HG03442 (cell line): ENCODE data around the gene CRIP3.

Source experiments
- ATAC-seq: cut with Tn5 transposase; IDR thresholded peaks from one replicate; pipeline ENCODE4 v1.9.1; 2021; ENCODE audit warnings: mild to moderate bottlenecking, moderate library complexity; ENCODE audit not compliant: unreplicated experiment

Gene CRIP3

DNA sequence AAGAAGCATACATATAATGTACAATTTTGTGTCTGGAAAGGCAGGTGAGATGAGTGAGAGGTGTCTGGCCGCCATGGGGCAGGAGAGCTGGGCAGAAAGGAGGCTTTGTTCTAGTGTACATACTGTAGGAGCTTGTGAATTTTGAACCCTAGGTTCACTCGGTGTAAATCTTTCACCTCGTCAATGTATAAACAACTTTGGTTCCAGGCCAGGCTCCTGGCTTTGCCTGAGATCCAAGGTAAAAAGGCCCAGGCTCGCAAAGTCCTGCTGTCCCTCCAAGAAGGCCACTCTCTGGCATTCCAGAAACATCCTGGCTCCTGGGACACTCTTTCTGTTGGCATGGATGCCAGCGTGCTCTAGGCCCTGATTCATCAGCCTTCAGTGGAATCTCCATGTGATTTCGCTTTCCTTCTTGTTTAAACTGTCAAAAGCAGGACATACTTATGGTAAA is 17.7 kb downstream of the CRIP3 start:
- no peak for ATAC-seq

DNA sequence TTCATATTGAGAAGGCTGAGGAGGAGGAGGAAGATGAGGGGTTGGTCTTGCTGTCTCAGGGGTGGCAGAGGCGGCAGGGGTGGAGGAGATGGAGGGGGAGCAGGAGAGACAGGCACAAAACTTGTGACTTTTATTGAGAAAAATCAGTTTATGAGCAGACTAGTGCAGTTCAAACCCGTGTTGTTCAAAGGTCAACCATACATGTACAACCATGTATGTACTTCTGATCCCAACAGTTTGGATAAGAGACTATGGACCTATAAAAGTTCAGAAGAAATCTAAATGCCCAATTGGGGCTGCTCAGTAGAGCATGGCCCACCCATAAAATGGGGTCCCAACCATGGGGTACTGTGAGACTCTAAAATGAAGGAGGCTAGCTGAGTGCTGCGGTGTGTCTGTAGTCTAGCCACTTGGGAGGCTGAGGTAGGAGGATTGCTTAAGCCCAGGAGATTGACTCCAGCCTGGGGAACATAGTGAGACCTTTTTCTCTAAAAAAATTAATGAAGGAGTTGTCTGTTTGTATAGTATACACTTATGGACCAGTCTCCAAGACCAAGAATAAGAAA is 18.2 kb downstream of the CRIP3 start:
- no peak for ATAC-seq

DNA sequence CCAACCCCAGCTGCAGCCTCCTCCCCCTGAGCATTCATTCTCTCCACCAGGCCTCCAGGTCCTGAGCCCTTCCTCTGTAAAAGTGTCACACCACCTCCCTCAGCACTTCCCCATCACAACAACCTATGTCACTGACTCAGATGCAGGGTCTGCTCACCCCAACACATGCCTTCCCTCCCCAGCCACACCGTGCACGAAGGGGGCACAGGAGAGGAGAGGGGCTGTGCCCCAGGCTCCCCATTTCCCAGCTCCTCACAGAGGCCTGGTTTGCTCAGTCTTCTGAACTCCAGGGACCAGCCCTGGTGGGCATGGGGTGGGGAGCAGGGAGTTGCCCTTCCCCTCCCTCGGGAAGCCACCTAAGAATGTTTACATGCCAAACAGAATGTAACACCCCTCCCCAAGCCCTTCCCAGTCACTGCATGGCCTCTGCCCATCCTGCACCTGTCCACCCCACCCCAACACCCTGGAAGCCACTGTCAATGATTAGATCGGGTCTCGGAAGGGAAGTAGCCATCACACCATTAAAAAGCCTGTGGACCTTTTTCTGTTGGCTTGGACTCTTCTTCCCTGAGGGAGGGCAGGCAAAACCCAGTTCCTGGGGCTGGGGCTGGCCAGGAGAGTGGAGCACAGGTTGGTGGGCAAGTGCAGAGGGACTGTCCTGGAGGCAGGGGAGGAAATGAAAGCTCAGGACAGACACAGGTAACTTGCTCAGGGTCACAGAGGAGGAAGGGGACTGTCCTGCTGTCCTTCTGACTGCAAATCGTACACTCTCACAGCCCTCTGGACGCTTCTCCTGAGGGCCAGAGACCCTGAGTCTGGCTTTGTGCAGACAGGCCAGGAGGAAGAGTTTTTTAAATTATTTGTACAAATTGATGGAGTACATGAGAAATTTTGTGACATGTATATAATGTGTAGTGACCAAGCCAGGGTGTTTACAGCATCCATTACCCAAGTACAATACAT is 20.6 kb downstream of the CRIP3 start:
- ATAC-seq = no peak

DNA sequence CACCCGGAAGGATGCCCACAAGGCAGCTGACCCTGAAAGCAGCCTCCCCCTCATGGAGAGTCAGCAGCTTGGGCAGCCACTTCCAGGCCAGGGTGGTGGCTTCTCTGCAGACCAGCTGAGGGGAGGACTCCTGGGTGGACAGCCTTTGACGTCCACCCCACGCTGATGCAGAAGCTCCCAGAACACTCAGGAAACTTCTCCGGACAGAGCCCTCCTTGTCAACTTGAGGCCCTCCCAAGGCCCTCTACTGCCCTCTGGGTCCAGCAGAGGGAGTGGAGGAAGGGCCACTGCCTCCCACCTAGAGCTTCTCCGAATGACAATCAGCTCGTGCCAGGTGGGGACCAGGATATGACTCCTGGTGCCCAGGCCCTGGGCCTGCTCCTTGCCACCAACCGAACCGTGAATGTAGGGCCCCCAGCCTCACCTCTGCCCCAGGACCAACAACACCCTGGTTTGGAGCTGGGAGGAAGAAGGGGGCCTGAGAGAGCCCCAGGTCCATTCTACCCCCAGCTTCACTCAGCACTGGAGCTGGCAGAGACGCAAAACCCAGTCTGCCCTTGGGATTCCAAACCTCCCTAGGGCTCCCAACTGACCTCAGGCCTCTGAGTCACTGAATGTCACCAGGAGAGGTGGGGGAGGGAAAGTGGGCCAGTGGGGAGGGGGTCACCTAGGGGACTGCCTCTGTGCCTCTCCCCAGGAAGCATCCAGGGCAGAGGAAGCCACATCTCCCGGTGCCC is 21.5 kb downstream of the CRIP3 start:
- ATAC-seq = no peak

DNA sequence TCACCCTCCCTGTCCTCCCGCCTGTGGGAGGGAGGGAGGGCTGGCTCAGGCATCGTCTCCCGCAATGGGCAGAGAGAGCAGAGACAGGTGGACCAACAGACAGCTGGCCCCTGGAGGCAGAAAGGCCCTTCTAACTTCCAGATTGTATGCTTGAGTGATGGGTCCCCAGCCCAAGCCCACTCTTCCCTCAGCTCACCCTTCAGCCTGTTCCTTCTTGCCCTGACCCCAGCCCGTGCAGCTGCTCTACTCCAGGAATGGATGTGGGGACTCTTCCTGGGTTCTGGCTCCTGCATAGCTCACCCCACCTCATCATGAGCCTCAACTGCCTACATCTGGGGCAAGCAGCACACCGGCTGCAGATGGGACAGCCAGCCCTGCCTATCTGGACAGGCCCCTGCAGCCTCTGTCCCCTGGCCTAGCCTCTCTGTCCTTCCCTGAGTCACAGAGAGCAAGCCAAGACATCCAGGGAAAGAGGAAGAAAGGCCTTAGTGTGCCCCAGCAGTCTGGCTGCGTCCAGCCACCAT is 22.1 kb downstream of the CRIP3 start:
- ATAC-seq = no peak

DNA sequence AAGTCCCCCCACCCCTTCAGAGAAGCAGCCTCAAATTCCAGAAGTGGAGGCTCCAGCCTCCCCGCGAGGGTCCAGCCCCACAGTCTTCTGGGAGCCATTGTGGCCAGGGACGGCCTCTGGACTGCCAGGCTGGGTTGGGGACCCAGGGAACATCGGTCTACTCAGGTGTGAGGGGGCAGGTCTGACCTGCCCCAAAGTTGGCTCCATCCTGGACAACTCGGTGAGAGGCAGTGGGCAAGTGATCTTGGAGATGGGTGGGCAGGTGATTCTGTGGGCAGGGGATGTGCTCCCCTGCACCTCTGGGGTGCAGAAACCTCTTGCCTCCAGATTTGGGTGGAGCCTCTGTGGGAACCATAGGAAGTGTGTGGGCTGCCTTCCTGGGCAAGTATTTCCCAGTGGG is 22.8 kb downstream of the CRIP3 start:
- ATAC-seq = no peak

DNA sequence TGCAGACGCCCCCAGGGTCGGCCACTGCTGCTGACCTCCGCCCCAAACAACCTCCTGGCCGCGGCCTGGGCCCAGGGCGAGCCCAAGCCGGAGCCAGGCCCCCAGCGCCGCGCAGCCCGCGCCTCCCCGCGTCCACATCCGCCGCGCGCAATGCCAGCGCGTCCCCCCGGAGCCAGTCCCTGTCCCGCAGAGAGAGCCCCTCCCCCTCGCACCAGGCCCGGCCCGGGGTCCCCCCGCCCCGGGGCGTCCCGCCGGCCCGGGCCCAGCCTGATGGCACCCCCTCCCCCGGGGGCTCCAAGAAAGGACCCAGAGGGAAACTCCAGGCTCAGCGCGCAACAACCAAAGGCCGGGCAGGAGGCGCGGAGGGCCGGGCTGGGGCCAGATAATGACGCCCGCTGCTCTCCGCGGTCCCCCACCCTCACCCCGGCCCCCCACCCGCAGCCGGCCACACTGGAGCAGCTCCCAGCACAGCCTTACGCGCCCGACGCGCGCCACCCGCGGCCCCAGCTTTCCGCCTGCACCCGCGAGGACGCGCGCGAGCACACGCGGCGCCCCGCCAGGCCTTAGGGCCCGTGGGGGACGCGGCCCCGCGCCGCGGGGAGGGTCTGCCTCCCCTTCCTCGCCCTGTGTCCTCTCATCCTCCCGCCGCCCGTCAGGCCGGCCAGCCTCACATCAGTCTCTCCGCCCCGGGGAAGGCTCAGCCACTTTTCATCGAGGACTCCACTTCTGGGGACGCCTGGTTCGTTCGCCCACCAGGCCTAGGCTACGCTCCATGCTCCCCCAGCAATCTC is 23.4 kb downstream of the CRIP3 start:
- ATAC-seq = no peak

DNA sequence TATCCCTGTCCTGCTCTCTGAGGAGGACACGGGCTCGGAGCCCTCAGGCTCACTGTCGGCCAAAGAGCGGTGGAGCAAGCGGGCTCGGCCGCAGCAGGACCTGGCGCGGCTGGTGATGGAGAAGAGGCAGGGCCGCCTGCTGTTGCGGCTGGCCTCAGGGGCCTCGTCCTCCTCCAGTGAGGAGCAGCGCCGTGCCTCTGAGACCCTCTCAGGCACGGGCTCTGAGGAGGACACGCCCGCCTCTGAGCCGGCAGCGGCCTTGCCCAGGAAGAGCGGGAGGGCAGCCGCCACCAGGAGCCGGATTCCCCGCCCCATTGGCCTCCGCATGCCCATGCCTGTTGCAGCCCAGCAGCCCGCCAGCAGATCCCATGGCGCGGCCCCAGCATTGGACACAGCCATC is 24.7 kb downstream of the CRIP3 start:
- no peak for ATAC-seq

DNA sequence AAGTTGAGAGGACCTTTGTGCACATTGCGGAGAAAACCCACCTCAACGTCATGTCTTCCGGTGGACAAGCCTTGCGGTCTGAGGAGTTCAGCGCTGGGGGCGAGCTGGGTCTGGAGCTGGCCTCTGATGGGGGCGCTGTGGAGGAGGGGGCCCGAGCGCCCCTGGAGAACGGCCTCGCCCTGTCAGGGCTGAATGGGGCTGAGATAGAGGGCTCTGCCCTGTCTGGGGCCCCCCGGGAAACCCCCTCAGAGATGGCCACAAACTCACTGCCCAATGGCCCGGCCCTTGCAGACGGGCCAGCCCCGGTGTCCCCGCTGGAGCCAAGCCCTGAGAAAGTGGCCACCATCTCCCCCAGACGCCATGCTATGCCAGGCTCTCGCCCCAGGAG is 25.1 kb downstream of the CRIP3 start:
- no peak for ATAC-seq

DNA sequence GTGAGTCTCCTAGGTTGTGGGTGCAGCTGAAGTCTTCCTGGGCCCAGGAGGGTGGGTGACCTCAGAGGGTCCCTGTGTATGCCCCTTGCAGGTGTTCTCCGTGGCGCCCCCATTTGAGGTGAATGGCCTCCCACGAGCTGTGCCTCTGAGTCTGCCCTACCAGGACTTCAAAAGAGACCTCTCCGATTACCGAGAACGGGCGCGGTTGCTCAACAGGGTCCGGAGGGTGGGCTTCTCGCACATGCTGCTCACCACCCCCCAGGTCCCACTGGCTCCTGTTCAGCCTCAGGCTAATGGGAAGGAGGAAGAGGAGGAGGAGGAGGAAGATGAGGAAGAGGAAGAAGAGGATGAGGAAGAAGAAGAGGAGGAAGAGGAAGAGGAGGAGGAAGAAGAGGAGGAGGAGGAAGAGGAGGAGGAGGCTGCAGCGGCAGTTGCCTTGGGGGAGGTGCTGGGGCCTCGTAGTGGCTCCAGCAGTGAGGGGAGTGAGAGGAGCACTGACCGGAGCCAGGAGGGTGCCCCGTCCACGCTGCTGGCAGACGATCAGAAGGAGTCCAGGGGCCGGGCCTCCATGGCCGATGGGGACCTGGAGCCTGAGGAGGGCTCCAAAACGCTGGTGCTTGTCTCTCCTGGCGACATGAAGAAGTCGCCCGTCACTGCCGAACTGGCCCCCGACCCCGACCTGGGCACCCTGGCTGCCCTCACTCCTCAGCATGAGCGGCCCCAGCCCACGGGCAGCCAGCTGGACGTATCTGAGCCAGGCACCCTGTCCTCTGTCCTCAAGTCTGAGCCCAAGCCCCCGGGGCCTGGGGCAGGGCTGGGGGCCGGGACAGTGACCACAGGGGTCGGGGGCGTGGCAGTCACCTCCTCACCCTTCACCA is 25.8 kb downstream of the CRIP3 start:
- ATAC-seq = no peak

DNA sequence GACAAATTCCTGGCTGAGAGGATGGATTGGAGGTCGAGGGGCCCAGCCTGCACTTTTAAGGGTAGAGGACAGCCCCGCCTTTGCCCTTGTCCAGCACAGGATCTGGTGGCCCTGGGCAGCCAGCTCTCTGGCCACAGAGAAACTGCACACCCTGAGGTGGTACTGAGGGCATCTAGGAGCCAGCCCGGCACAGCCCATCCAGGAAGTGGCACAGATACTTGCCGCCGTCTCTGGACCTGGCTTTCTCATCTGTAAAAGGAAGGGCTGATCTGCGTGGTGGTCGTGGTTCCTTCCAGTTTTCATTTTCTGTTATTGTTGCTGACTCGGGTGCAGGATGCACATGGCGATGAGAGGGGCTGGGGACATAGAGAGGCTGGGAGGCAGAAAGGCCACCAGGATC is 26.6 kb downstream of the CRIP3 start:
- no peak for ATAC-seq

DNA sequence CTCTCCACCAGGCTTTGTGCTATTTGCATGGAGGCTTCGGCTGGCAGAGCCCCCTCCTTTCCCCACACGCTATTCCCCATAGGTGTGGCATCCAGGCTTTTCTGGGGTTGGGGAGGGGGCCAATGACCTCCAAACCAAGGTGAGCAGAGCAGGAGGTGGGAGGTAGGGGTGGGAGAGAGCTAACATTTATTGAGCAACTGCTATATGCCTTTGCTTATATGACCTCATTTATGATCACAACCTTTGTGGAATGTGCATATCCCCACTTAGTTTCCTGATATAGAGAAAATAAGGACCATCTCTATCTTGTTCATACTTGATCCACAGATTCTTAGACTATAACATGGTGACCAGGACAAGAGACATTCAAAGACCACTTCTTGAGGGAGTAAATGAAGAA is 28.4 kb downstream of the CRIP3 start:
- no peak for ATAC-seq

DNA sequence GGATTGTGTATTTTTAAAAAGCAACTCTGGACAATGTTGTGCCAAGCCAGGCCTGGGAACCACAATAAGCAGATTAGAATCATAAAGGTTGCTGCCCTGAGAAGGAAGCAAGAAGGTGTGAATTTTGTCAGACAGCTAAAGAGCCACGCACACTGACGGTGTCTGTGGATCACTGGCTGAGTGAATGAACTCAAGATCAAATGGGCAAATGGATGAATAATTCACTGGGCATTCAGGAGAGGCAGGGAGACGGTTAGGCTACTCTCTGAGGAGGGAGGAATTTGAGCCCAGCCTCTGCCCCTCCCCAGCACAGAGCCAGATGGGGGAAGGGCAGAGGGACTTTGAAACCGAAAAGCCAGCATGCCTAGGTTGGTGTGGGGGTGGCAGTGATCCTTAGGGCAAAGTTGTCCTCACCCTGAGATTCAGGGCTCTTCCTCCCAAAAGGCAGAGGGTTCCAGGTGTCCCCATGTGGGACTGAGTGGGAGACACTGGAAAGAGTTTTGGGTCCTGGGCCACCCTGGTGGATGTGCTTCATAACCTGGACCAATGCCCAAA is 30.0 kb downstream of the CRIP3 start:
- ATAC-seq = no peak

DNA sequence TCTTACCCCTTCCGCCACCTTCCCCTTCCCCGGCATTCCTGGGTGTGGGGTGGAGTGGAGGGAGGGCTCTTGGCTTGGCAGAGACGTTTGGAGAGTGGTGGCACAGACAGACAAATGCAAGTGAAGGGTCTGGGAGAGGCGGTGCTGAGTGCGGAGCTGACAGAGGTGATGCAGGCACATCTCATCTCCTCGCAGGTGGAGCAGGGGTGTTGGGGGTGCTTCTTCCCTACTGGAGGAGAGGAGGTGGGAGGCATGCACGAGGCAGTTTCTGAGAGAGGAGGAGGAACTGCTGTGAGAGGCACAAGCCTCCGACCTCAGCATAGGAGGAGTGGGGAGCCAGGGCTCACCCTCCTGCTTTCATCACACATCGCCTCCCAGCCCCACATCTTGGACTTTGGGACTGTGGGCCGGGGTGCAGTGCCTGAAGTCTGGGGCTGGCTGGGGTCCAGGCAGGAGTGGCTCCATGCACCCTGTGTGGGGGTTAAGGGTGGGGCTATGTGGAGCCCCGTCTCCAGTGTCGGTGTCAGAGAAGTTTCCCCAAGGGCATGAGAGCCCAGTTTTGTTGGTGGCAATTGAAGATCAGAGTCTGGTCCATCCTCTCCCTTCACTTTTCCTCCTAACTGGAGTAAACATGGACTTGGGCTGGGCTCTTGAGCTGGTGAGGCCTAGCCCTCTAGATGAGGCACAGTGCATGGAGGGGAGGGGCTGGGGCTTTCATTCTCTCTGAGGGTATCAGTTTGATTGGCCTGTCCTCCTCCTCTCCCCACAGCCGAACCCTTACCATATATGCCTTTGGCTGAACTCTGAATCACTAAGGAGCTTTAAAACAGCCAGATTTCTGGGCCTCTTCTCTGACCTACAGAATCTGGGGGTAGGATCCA is 30.7 kb downstream of the CRIP3 start:
- no peak for ATAC-seq

DNA sequence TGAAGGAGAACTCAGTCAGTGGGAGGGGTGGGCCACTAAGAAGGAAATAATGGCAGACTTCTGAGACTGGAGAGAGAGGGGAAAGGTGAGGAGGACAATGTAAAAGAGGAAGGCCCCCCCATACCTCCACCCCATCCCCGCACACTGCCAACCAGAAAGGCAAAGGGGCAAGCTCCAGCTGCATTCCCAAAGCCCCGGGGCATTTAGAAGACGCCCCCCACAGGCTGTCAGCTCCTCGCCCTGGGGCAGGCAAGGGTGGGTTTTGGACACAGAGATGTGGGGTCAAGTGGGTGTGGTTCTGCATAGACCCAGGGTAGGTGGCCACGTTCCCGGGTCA is 31.4 kb downstream of the CRIP3 start:
- ATAC-seq = no peak

DNA sequence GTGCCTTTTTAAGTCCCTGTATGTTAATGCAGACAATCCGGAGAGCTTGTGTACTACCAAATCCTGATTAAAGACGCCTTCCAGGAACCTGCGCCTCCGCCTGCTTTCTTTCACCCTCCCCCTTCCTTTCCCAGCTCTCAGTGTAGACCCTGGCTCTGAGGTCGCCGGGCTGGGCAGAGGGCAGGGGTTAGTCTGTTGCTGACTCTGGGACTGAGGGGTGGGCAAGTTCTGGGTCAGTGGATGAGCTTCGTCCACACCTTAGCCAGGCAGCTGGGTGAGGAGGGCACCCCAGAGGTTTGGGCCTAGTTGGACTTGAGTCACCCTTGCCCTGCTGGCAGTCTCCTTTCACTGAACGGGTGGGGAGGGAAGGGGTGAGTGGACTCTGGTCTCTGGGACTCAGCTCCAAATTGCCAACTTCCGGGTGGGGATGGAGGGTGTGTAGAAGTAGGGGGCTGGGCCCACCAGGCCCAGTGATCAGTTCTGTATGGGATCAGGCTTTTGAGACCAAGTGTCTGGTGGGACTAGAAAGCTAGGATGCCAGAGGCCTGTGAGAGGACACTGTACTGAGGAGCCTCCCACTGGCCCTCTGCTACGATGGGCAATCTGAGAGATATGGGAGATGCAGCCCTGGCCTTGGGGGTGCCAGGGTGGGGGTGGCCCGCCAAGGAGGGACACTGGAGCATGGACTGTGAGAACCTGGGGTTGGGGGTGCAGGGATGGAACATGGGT is 31.9 kb downstream of the CRIP3 start:
- ATAC-seq = no peak

DNA sequence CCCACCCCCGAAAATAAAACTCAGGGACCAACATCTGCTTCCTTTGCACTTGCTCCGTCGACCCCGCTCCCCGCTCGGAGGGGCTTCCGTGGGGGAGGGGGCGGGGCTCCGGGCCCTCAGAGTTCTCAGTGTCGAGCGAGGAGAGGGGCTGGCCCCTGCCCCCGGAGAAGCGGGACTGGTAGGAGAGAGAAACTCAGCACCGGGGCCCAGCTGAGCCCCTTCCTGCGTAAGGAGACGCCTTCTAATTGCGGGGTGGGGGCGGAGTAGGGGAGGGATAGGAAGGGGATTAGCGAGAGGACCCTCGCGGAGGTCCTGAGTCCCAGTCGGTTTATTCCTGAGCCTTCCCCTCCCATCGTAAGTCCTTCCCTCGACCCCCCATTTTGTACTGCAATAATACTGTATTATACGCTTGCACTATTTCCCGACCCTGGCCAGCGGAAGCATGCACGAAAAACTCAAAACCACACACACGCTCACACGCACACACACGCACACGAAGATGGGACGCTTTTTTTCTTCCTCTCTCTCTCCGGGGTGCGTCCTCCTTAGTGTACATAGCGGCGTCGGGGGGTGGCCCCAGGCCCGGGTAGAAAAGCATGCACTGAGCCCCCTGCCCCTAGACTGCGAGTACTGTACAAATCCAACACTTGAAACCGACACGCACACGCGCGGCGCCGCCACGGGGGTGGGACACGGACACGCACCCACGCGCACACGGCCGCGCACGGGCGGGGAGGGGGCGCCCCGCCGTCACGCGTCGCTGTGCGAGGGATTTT is 32.6 kb downstream of the CRIP3 start:
- no peak for ATAC-seq
